HEK293 (cell line): ENCODE results near the gene CLSTN1.

Experiments used
- CTCF ChIP-seq: fragments of 450-650 bp; formaldehyde crosslinking; IDR thresholded peaks from 2 replicates; pipeline ENCODE4 v1.5.1; 2016; ENCODE audit warnings: missing biosample characterization, missing genetic modification characterization
- KLF1 ChIP-seq: fragments of 450-650 bp; formaldehyde crosslinking; IDR thresholded peaks from 2 replicates; pipeline ENCODE4 v1.5.1; 2016; ENCODE audit warnings: missing biosample characterization, missing genetic modification characterization
- KLF16 ChIP-seq: fragments of 450-650 bp; formaldehyde crosslinking; IDR thresholded peaks from 2 replicates; pipeline ENCODE4 v1.5.1; 2017; ENCODE audit warnings: missing biosample characterization, missing genetic modification characterization
- KLF8 ChIP-seq: fragments of 450-650 bp; formaldehyde crosslinking; IDR thresholded peaks from 2 replicates; pipeline ENCODE4 v1.5.1; 2016; ENCODE audit warnings: missing biosample characterization, missing genetic modification characterization
- YY1 ChIP-seq: fragments of 450-650 bp; formaldehyde crosslinking; IDR thresholded peaks from 2 replicates; pipeline ENCODE4 v1.5.1; 2018; ENCODE audit warnings: missing biosample characterization, missing genetic modification characterization
- ZNF132 ChIP-seq: fragments of 450-650 bp; formaldehyde crosslinking; IDR thresholded peaks from 2 replicates; pipeline ENCODE4 v1.5.1; 2017; ENCODE audit warnings: missing biosample characterization, missing genetic modification characterization, borderline replicate concordance
- ZNF24 ChIP-seq: fragments of 450-650 bp; formaldehyde crosslinking; IDR thresholded peaks from 2 replicates; pipeline ENCODE4 v1.5.1; 2016; ENCODE audit warnings: missing biosample characterization, missing genetic modification characterization
- ZNF274 ChIP-seq, 2 experiments: fragments of 200-500 bp in 1 of 2; fragments of 450-650 bp in 1 of 2; sonication (Bioruptor generic) in 1 of 2; formaldehyde crosslinking in 1 of 2; IDR thresholded peaks; 2 replicates each; pipeline versions ENCODE4 v1.5.1 to v1.6.1; 2014 to 2016; ENCODE audit warnings: borderline replicate concordance in 1 of 2, inconsistent platforms in 1 of 2, low read length in 1 of 2, missing biosample characterization in 1 of 2, missing genetic modification characterization in 1 of 2
- ZNF416 ChIP-seq: fragments of 450-650 bp; formaldehyde crosslinking; IDR thresholded peaks from 2 replicates; pipeline ENCODE4 v1.5.1; 2016; ENCODE audit warnings: missing biosample characterization, missing genetic modification characterization
- TF ChIP-seq, protein P1 (sequence below): fragments of 450-650 bp; formaldehyde crosslinking; IDR thresholded peaks from 2 replicates; pipeline ENCODE4 v1.5.1; 2017; ENCODE audit warnings: missing biosample characterization, missing genetic modification characterization

DNA sequence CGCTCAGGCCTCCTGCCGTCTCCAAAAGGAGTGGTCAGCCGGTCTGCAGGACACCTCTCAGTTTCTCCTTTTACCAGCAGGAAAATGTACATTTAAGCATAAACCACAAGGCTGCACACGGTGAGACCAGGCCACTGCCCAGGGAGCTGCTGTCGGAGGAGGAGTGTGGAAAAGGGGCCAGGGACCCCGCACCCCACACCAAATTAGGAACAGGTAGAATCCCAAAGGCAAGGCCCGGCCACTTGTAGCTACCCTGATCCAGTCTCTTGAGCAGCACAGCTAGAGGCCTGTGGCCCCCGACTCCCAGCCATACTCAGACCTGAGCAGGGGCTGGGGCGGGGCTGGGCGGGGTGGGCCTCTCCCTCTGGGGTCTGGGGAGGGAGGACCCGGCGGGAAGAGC lies 94.2 kb downstream of the CLSTN1 start:
- no peak for TF ChIP-seq KLF16 (tag by site-specific recombination)
- no peak for TF ChIP-seq CTCF (tag by site-specific recombination)
- TF ChIP-seq ZNF274 (IDR thresholded peaks at IDR 0.05; ENCODE audit: low read length), result no peak
- no peak for TF ChIP-seq ZNF274 (tag by site-specific recombination; IDR thresholded peaks at IDR 0.05; ENCODE audit: borderline replicate concordance)
- TF ChIP-seq KLF1 (tag by site-specific recombination), result no peak
- no peak for TF ChIP-seq KLF8 (tag by site-specific recombination)
- no peak for TF ChIP-seq YY1
- no peak for TF ChIP-seq ZNF132 (tag by site-specific recombination)
- TF ChIP-seq, protein P1, sequence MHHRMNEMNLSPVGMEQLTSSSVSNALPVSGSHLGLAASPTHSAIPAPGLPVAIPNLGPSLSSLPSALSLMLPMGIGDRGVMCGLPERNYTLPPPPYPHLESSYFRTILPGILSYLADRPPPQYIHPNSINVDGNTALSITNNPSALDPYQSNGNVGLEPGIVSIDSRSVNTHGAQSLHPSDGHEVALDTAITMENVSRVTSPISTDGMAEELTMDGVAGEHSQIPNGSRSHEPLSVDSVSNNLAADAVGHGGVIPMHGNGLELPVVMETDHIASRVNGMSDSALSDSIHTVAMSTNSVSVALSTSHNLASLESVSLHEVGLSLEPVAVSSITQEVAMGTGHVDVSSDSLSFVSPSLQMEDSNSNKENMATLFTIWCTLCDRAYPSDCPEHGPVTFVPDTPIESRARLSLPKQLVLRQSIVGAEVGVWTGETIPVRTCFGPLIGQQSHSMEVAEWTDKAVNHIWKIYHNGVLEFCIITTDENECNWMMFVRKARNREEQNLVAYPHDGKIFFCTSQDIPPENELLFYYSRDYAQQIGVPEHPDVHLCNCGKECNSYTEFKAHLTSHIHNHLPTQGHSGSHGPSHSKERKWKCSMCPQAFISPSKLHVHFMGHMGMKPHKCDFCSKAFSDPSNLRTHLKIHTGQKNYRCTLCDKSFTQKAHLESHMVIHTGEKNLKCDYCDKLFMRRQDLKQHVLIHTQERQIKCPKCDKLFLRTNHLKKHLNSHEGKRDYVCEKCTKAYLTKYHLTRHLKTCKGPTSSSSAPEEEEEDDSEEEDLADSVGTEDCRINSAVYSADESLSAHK, result no peak
- no peak for TF ChIP-seq ZNF24
- TF ChIP-seq ZNF416 (tag by site-specific recombination), result no peak
